ENCODE results near the gene DHRSX. TPM values are rescaled to one million over a fixed set of nuclear protein-coding genes. Genes with fewer than 3 reads are reported as not detected.

DHRSX gene
- total and polyA plus RNA-seq, 7 experiments from 2014 or later = 15.0 to 26.2 (median 17.6) TPM

GRCh38 chrX:2442694-2443093 is 58.1 kb downstream of the DHRSX start:
- no peak overlapping the region for H3K27ac Mint-ChIP-seq
- peaks cover 14 to 66% (median 38%) of the 10 kb centered on the region in 5 donors for H3K36me3 Mint-ChIP-seq
- ATAC-seq = no peak
- DNase-seq = no peak
- Histone ChIP-seq H3K4me3 (ENCODE audit: low read length) (no peak overlapping the region), H3K27me3 (ENCODE audit: control insufficient read depth in 2 of 2, insufficient read depth in 2 of 2, low read length in 2 of 2) (no peaks in the 10 kb centered on the region), H3K9me3 (ENCODE audit: control insufficient read depth in 2 of 3, low read length in 3 of 3) (no peaks in the 10 kb centered on the region), H3K36me3 (ENCODE audit: control insufficient read depth in 2 of 3, insufficient read depth in 3 of 3, low read length in 3 of 3) (peaks cover 0 to 3% (median 0%) of the 10 kb centered on the region in 3 experiments), H3K4me1 (ENCODE audit: control insufficient read depth in 2 of 2, insufficient read depth in 2 of 2, low read length in 2 of 2) (no peaks in the 10 kb centered on the region), H3K27ac (ENCODE audit: low read depth, low read length) (no peak overlapping the region)
- ChIA-PET CTCF (no interaction called here), POLR2A (no interaction called here)
- H3K4me3 Mint-ChIP-seq = no peak overlapping the region
- intact Hi-C loops (cut with micrococcal nuclease) = no loop called here
- no peaks in the 10 kb centered on the region for H3K27me3 Mint-ChIP-seq
- H3K4me1 Mint-ChIP-seq = peaks cover 0 to 15% (median 0%) of the 10 kb centered on the region in 7 donors
- H3K9me3 Mint-ChIP-seq = peaks cover 0 to 16% (median 0%) of the 10 kb centered on the region in 11 donors

GRCh38 chrX:2441466-2441865 is 59.3 kb downstream of the DHRSX start:
- no peak overlapping the region for H3K4me3 Mint-ChIP-seq
- CTCF ChIA-PET = no interaction called here
- Histone ChIP-seq H3K9me3 (ENCODE audit: control insufficient read depth in 2 of 3, low read length in 3 of 3) (no peaks in the 10 kb centered on the region), H3K4me1 (ENCODE audit: control insufficient read depth in 2 of 2, insufficient read depth in 2 of 2, low read length in 2 of 2) (no peaks in the 10 kb centered on the region), H3K36me3 (ENCODE audit: control insufficient read depth in 2 of 3, insufficient read depth in 3 of 3, low read length in 3 of 3) (peaks cover 0 to 3% (median 0%) of the 10 kb centered on the region in 3 experiments), H3K27ac (ENCODE audit: low read depth, low read length) (no peak overlapping the region), H3K27me3 (ENCODE audit: control insufficient read depth in 2 of 2, insufficient read depth in 2 of 2, low read length in 2 of 2) (no peaks in the 10 kb centered on the region), H3K4me3 (ENCODE audit: low read length) (no peak overlapping the region)
- ATAC-seq (no peak), DNase-seq (no peak)
- H3K27me3 Mint-ChIP-seq = no peaks in the 10 kb centered on the region
- intact Hi-C loops (cut with micrococcal nuclease) = no loop called here
- H3K9me3 Mint-ChIP-seq = peaks cover 0 to 6% (median 0%) of the 10 kb centered on the region in 11 donors
- POLR2A ChIA-PET = no interaction called here
- peaks cover 0 to 15% (median 0%) of the 10 kb centered on the region in 7 donors for H3K4me1 Mint-ChIP-seq
- H3K36me3 Mint-ChIP-seq = peaks cover 14 to 62% (median 31%) of the 10 kb centered on the region in 5 donors
- H3K27ac Mint-ChIP-seq = no peak overlapping the region

DNA sequence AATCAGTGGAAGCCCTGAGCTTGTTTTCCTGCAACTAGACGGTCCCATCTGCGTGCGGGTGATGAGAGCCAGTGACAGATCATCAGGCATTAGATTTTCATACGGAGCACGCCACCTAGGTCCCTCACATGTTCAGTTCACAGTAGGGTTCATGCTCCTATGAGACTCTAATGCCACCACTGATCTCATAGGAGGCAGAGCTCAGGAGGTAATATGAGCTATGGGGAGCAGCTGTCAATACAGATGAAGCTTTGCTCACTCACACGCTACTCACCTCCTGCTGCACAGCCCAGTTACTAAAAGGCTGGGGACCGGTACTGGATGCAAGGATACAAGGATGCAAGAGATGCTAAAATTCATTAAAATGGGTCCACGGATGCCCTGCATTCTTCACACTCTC is 61.2 kb downstream of the DHRSX start:
- no peaks in the 10 kb centered on the region for H3K27me3 ChIP-seq (ENCODE audit: control insufficient read depth in 2 of 2, insufficient read depth in 2 of 2, low read length in 2 of 2)
- H3K27me3 Mint-ChIP-seq = no peaks in the 10 kb centered on the region
- H3K9me3 Mint-ChIP-seq = peaks cover 0 to 9% (median 0%) of the 10 kb centered on the region in 11 donors
- peaks cover 0 to 15% (median 3%) of the 10 kb centered on the region in 7 donors for H3K4me1 Mint-ChIP-seq
- POLR2A ChIA-PET = no interaction called here
- H3K4me3 ChIP-seq (ENCODE audit: low read length) = no peak overlapping the region
- ATAC-seq (no peak), DNase-seq (no peak)
- intact Hi-C loops (cut with micrococcal nuclease) = no loop called here
- no peak overlapping the region for H3K27ac Mint-ChIP-seq
- CTCF ChIA-PET = no interaction called here
- H3K4me1 ChIP-seq (ENCODE audit: control insufficient read depth in 2 of 2, insufficient read depth in 2 of 2, low read length in 2 of 2) = no peaks in the 10 kb centered on the region
- peaks cover 0 to 6% (median 3%) of the 10 kb centered on the region in 3 experiments for H3K36me3 ChIP-seq (ENCODE audit: control insufficient read depth in 2 of 3, insufficient read depth in 3 of 3, low read length in 3 of 3)
- H3K9me3 ChIP-seq (ENCODE audit: control insufficient read depth in 2 of 3, low read length in 3 of 3) = no peaks in the 10 kb centered on the region
- no peak overlapping the region for H3K27ac ChIP-seq (ENCODE audit: low read depth, low read length)
- no peak overlapping the region for H3K4me3 Mint-ChIP-seq
- H3K36me3 Mint-ChIP-seq = peaks cover 19 to 60% (median 36%) of the 10 kb centered on the region in 5 donors

DNA sequence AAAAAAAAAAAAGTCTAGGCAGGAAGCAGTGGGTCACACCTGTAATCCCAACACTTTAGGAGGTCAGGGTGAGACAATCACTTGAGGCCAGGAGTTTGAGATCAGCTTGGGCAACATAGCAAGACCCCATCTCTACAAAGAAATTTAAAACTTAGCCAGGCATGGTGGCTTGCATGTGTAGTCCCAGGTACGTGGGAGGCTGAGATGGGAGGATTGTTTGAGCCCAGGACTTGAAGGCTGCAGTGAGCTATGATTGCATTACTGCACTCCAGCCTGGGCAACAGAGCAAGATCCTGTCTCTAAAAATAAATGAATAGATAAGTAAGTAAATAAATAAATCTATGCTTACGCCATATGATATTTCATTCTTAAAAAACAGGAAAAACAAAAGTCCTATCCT is 65.3 kb downstream of the DHRSX start:
- H3K4me3 ChIP-seq (ENCODE audit: low read length) = no peak overlapping the region
- peaks cover 0 to 7% (median 4%) of the 10 kb centered on the region in 7 donors for H3K4me1 Mint-ChIP-seq
- intact Hi-C loops (cut with micrococcal nuclease) = no loop called here
- ChIA-PET CTCF (no interaction called here), POLR2A (no interaction called here)
- no peaks in the 10 kb centered on the region for H3K4me1 ChIP-seq (ENCODE audit: control insufficient read depth in 2 of 2, insufficient read depth in 2 of 2, low read length in 2 of 2)
- no peak for DNase-seq
- peaks cover 0 to 6% (median 2%) of the 10 kb centered on the region in 11 donors for H3K9me3 Mint-ChIP-seq
- no peak overlapping the region for H3K27ac Mint-ChIP-seq
- H3K9me3 ChIP-seq (ENCODE audit: control insufficient read depth in 2 of 3, low read length in 3 of 3) = no peaks in the 10 kb centered on the region
- no peak overlapping the region for H3K27ac ChIP-seq (ENCODE audit: low read depth, low read length)
- no peak overlapping the region for H3K4me3 Mint-ChIP-seq
- H3K36me3 Mint-ChIP-seq = peaks cover 19 to 62% (median 40%) of the 10 kb centered on the region in 5 donors
- peaks cover 0 to 11% (median 0%) of the 10 kb centered on the region in 3 experiments for H3K36me3 ChIP-seq (ENCODE audit: control insufficient read depth in 2 of 3, insufficient read depth in 3 of 3, low read length in 3 of 3)
- H3K27me3 ChIP-seq (ENCODE audit: control insufficient read depth in 2 of 2, insufficient read depth in 2 of 2, low read length in 2 of 2) = no peaks in the 10 kb centered on the region
- H3K27me3 Mint-ChIP-seq = no peaks in the 10 kb centered on the region
- ATAC-seq = no peak

- no peak overlapping the region for H3K4me3 ChIP-seq (ENCODE audit: low read length)
- peaks cover 0 to 11% (median 0%) of the 10 kb centered on the region in 3 experiments for H3K36me3 ChIP-seq (ENCODE audit: control insufficient read depth in 2 of 3, insufficient read depth in 3 of 3, low read length in 3 of 3)
- H3K4me3 Mint-ChIP-seq = no peak overlapping the region
- no peak for ATAC-seq
- peaks cover 0 to 9% (median 5%) of the 10 kb centered on the region in 11 donors for H3K9me3 Mint-ChIP-seq
- intact Hi-C loops (cut with micrococcal nuclease) = no loop called here
- no peaks in the 10 kb centered on the region for H3K9me3 ChIP-seq (ENCODE audit: control insufficient read depth in 2 of 3, low read length in 3 of 3)
- peaks cover 18 to 62% (median 43%) of the 10 kb centered on the region in 5 donors for H3K36me3 Mint-ChIP-seq
- no peak for DNase-seq
- H3K27me3 Mint-ChIP-seq = no peaks in the 10 kb centered on the region
- ChIA-PET CTCF (no interaction called here), POLR2A (no interaction called here)
- H3K27me3 ChIP-seq (ENCODE audit: control insufficient read depth in 2 of 2, insufficient read depth in 2 of 2, low read length in 2 of 2) = no peaks in the 10 kb centered on the region
- H3K27ac Mint-ChIP-seq = peak overlapping the region in 1 of 9 donors; percentile 13
- H3K4me1 Mint-ChIP-seq = peaks cover 0 to 8% (median 3%) of the 10 kb centered on the region in 7 donors
- no peaks in the 10 kb centered on the region for H3K4me1 ChIP-seq (ENCODE audit: control insufficient read depth in 2 of 2, insufficient read depth in 2 of 2, low read length in 2 of 2)
- no peak overlapping the region for H3K27ac ChIP-seq (ENCODE audit: low read depth, low read length)
Observed at GRCh38 chrX:2434270-2435163, 66.3 kb downstream of the DHRSX start.

GRCh38 chrX:2432298-2432863 is 68.4 kb downstream of the DHRSX start:
- no peaks in the 10 kb centered on the region for H3K27me3 Mint-ChIP-seq
- intact Hi-C loops (cut with micrococcal nuclease) = no loop called here
- no peaks in the 10 kb centered on the region for H3K27me3 ChIP-seq (ENCODE audit: control insufficient read depth in 2 of 2, insufficient read depth in 2 of 2, low read length in 2 of 2)
- no peaks in the 10 kb centered on the region for H3K9me3 ChIP-seq (ENCODE audit: control insufficient read depth in 2 of 3, low read length in 3 of 3)
- H3K27ac Mint-ChIP-seq = no peak overlapping the region
- peaks cover 0 to 8% (median 3%) of the 10 kb centered on the region in 7 donors for H3K4me1 Mint-ChIP-seq
- H3K36me3 ChIP-seq (ENCODE audit: control insufficient read depth in 2 of 3, insufficient read depth in 3 of 3, low read length in 3 of 3) = peaks cover 0 to 11% (median 0%) of the 10 kb centered on the region in 3 experiments
- H3K9me3 Mint-ChIP-seq = peaks cover 0 to 16% (median 5%) of the 10 kb centered on the region in 11 donors
- no peak overlapping the region for H3K4me3 ChIP-seq (ENCODE audit: low read length)
- H3K27ac ChIP-seq (ENCODE audit: low read depth, low read length) = no peak overlapping the region
- ATAC-seq (no peak), DNase-seq (no peak)
- ChIA-PET POLR2A (no interaction called here), CTCF (no interaction called here)
- no peak overlapping the region for H3K4me3 Mint-ChIP-seq
- H3K36me3 Mint-ChIP-seq = peaks cover 20 to 66% (median 44%) of the 10 kb centered on the region in 5 donors
- no peaks in the 10 kb centered on the region for H3K4me1 ChIP-seq (ENCODE audit: control insufficient read depth in 2 of 2, insufficient read depth in 2 of 2, low read length in 2 of 2)

Measured in naive thymus-derived CD4-positive, alpha-beta T cell (primary cell).